ENCODE measurements around the gene TRIP10. TPM values are rescaled to one million over a fixed set of nuclear protein-coding genes. Genes with fewer than 3 reads are reported as not detected.
"Not testable (repeated sequence)": the region's sequence is repeated elsewhere in the genome, so short reads cannot be mapped to it uniquely, and the experiment has no call there.

TRIP10 gene
- total and polyA plus RNA-seq, 2 of the 4 experiments (the other 2 are of a cell fraction) = 39.1 to 47.0 TPM

- intact Hi-C loops (cut with micrococcal nuclease) = no loop called here
- no peak for ATAC-seq (ENCODE audit: low read depth)
- Histone ChIP-seq H3K23ac (ENCODE audit: low read depth, low read length) (no peak overlapping the region), H2AK5ac (ENCODE audit: low read depth, low read length) (no peak overlapping the region), H4K5ac (ENCODE audit: low read depth, low read length) (no peak overlapping the region), H3K4ac (ENCODE audit: low read depth, low read length) (no peak overlapping the region), H3K27ac (ENCODE audit: insufficient read depth, low read length) (no peak overlapping the region), H3K4me2 (ENCODE audit: low read depth, low read length) (no peak overlapping the region), H2AK9ac (replicated peaks; ENCODE audit: low read depth, low read length, poor library complexity) (no peak overlapping the region), H2BK20ac (ENCODE audit: low read depth, low read length) (no peak overlapping the region), H3K4me1 (ENCODE audit: control insufficient read depth, insufficient read depth, low read length) (no peaks in the 10 kb centered on the region), H2BK5ac (ENCODE audit: low read depth, low read length, poor library complexity, severe bottlenecking) (no peak overlapping the region), H3K79me1 (ENCODE audit: low read depth in 1 of 2, low read length in 2 of 2) (no peaks in the 10 kb centered on the region), H3K4me3 (ENCODE audit: insufficient read depth, low read depth, low read length) (no peak overlapping the region), H4K8ac (ENCODE audit: low read depth in 2 of 2, low read length in 2 of 2) (no peak overlapping the region), H3K9me3 (ENCODE audit: control insufficient read depth, insufficient read depth, low read length) (no peaks in the 10 kb centered on the region), H4K91ac (ENCODE audit: insufficient read depth, low read depth, low read length) (no peak overlapping the region), H2BK120ac (ENCODE audit: low read depth, low read length) (no peak overlapping the region), H4K20me1 (ENCODE audit: insufficient read depth, low read length) (no peaks in the 10 kb centered on the region), H2AFZ (replicated peaks; ENCODE audit: low read length, poor library complexity) (no peak overlapping the region), H3K36me3 (ENCODE audit: control insufficient read depth, insufficient read depth, low read length) (no peaks in the 10 kb centered on the region), H2BK15ac (ENCODE audit: low read depth, low read length) (no peak overlapping the region), H3K9me1 (ENCODE audit: insufficient read depth, low read length) (no peaks in the 10 kb centered on the region), H3K14ac (replicated peaks; ENCODE audit: low read depth, low read length) (no peak overlapping the region), H3K9ac (ENCODE audit: low read depth, low read length) (no peak overlapping the region), H3K27me3 (ENCODE audit: control insufficient read depth, insufficient read depth, low read length) (no peaks in the 10 kb centered on the region), H3K56ac (ENCODE audit: extremely low read depth, insufficient read depth, low read length) (no peak overlapping the region), H3K18ac (ENCODE audit: low read depth, low read length) (no peak overlapping the region)
- no peak for DNase-seq
- POLR2A ChIA-PET (ENCODE audit: unreplicated experiment) = no interaction called here
- BruUV-seq (replicated peaks) = no TSS peak
- TF ChIP-seq FOS (IDR thresholded peaks at IDR 0.05; ENCODE audit: low read depth, low read length) (no peak), SMC3 (IDR thresholded peaks at IDR 0.05; ENCODE audit: low read depth, low read length) (no peak)
- dilution Hi-C loops (cut with HindIII; ENCODE audit: low sequenced_read_pairs, unreplicated experiment) = no loop called here
- in situ Hi-C loops (cut with MboI; ENCODE audit: low sequenced_read_pairs) = no loop called here
- CTCF ChIA-PET = no interaction called here
- 40% methylated on average over 1 of the region's 11 CpGs; no CpG with 5 or more reads in 1 of the 2 experiments for WGBS, 2 experiments (ENCODE audit: extremely low coverage in 2 of 2, insufficient read length in 1 of 2)
Measured at GRCh38 chr19:6774821-6775707, 35.6 kb downstream of the TRIP10 start.

- H3K9me1 ChIP-seq (ENCODE audit: insufficient read depth, low read length); intact Hi-C loops (cut with micrococcal nuclease); H3K18ac ChIP-seq (ENCODE audit: low read depth, low read length); H2BK15ac ChIP-seq (ENCODE audit: low read depth, low read length); H3K4ac ChIP-seq (ENCODE audit: low read depth, low read length); in situ Hi-C loops (cut with MboI; ENCODE audit: low sequenced_read_pairs); H4K5ac ChIP-seq (ENCODE audit: low read depth, low read length); POLR2A ChIA-PET (ENCODE audit: unreplicated experiment); H2BK120ac ChIP-seq (ENCODE audit: low read depth, low read length); H2BK20ac ChIP-seq (ENCODE audit: low read depth, low read length); H2AK5ac ChIP-seq (ENCODE audit: low read depth, low read length); H2AFZ ChIP-seq (replicated peaks; ENCODE audit: low read length, poor library complexity); H3K56ac ChIP-seq (ENCODE audit: extremely low read depth, insufficient read depth, low read length); H4K8ac ChIP-seq (ENCODE audit: low read depth in 2 of 2, low read length in 2 of 2); H4K91ac ChIP-seq (ENCODE audit: insufficient read depth, low read depth, low read length); H4K20me1 ChIP-seq (ENCODE audit: insufficient read depth, low read length); H3K23ac ChIP-seq (ENCODE audit: low read depth, low read length); H3K79me1 ChIP-seq (ENCODE audit: low read depth in 1 of 2, low read length in 2 of 2); dilution Hi-C loops (cut with HindIII; ENCODE audit: low sequenced_read_pairs, unreplicated experiment); H3K36me3 ChIP-seq (ENCODE audit: control insufficient read depth, insufficient read depth, low read length); BruUV-seq (replicated peaks); ATAC-seq (ENCODE audit: low read depth); H3K9me3 ChIP-seq (ENCODE audit: control insufficient read depth, insufficient read depth, low read length); H3K27me3 ChIP-seq (ENCODE audit: control insufficient read depth, insufficient read depth, low read length); H2AK9ac ChIP-seq (replicated peaks; ENCODE audit: low read depth, low read length, poor library complexity); H3K9ac ChIP-seq (ENCODE audit: low read depth, low read length); CTCF ChIA-PET; DNase-seq; H3K27ac ChIP-seq (ENCODE audit: insufficient read depth, low read length); H3K4me1 ChIP-seq (ENCODE audit: control insufficient read depth, insufficient read depth, low read length); H3K4me2 ChIP-seq (ENCODE audit: low read depth, low read length); H3K4me3 ChIP-seq (ENCODE audit: insufficient read depth, low read depth, low read length); H3K14ac ChIP-seq (replicated peaks; ENCODE audit: low read depth, low read length): not testable (repeated sequence)
- peak overlapping the region; percentile 45 for H2BK5ac ChIP-seq (ENCODE audit: low read depth, low read length, poor library complexity, severe bottlenecking)
Measured at GRCh38 chr19:6776045-6776444, 36.6 kb downstream of the TRIP10 start.
